ENCODE results near the gene FHIT. TPM values are rescaled to one million over a fixed set of nuclear protein-coding genes. Genes with fewer than 3 reads are reported as not detected.
A peak's percentile ranks its signal among the peaks of the same experiment; 100 is the strongest.

Gene FHIT
- total RNA-seq, 1 donor from 2014 or later = 11.7 TPM

- H3K36me3 Mint-ChIP-seq = no peaks in the 10 kb centered on the region
- H3K27ac Mint-ChIP-seq = no peak overlapping the region
- H3K4me1 Mint-ChIP-seq (ENCODE audit: unreplicated experiment) = peaks cover 16% of the 10 kb centered on the region
- H3K4me3 Mint-ChIP-seq = no peak overlapping the region
- no peaks in the 10 kb centered on the region for H3K9me3 Mint-ChIP-seq
- H3K27me3 Mint-ChIP-seq = peaks cover 4% of the 10 kb centered on the region
- TF ChIP-seq, protein P1, sequence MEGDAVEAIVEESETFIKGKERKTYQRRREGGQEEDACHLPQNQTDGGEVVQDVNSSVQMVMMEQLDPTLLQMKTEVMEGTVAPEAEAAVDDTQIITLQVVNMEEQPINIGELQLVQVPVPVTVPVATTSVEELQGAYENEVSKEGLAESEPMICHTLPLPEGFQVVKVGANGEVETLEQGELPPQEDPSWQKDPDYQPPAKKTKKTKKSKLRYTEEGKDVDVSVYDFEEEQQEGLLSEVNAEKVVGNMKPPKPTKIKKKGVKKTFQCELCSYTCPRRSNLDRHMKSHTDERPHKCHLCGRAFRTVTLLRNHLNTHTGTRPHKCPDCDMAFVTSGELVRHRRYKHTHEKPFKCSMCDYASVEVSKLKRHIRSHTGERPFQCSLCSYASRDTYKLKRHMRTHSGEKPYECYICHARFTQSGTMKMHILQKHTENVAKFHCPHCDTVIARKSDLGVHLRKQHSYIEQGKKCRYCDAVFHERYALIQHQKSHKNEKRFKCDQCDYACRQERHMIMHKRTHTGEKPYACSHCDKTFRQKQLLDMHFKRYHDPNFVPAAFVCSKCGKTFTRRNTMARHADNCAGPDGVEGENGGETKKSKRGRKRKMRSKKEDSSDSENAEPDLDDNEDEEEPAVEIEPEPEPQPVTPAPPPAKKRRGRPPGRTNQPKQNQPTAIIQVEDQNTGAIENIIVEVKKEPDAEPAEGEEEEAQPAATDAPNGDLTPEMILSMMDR (conservative IDR thresholded peaks at IDR 0.05) = no peak
- DNase-seq (ENCODE audit: extremely low spot score, unreplicated experiment) = no peak
Observed at GRCh38 chr3:60577601-60578000, 673.7 kb downstream of the FHIT start.

DNA sequence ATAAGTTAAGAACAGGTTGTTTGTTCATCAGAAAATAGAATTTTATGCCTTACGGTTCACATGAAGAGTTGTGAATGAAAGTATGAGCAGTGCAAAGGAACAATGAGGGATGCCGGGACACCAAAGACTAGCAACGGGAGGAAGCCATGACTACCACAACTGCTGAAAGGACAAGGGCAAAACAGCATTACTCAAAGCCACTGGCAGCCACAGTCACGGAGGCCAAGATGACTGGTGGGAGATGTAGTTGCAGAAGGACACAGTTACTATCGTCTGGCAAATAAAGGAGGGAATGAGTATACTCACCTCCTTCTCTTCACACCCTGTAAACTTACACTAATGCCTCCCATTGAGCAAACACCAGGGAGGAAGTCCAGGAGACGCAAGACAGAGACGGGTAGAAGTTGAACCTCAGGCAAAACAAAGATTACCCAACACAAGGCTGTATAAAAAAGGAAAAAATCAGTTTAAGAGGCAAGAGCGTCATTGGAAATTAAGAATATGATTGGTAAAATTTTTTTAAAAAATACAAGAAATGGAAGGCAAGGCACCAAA lies 675.5 kb downstream of the FHIT start:
- Mint-ChIP-seq H3K36me3 (no peaks in the 10 kb centered on the region), H3K4me1 (ENCODE audit: unreplicated experiment) (peaks cover 11% of the 10 kb centered on the region), H3K27me3 (peaks cover 4% of the 10 kb centered on the region), H3K27ac (no peak overlapping the region), H3K9me3 (no peaks in the 10 kb centered on the region), H3K4me3 (no peak overlapping the region)
- TF ChIP-seq, protein P1 (conservative IDR thresholded peaks at IDR 0.05) = no peak
- DNase-seq (ENCODE audit: extremely low spot score, unreplicated experiment) = no peak

- Mint-ChIP-seq H3K4me1 (ENCODE audit: unreplicated experiment) (peaks cover 11% of the 10 kb centered on the region), H3K27ac (peak overlapping the region; percentile 25), H3K9me3 (no peaks in the 10 kb centered on the region), H3K36me3 (no peaks in the 10 kb centered on the region), H3K4me3 (no peak overlapping the region), H3K27me3 (peaks cover 4% of the 10 kb centered on the region)
- no peak for DNase-seq (ENCODE audit: extremely low spot score, unreplicated experiment)
- TF ChIP-seq, protein P1 (conservative IDR thresholded peaks at IDR 0.05) = no peak
Observed at GRCh38 chr3:60574046-60574769, 677.0 kb downstream of the FHIT start.

GRCh38 chr3:60573494-60573893 lies 677.8 kb downstream of the FHIT start:
- Mint-ChIP-seq H3K9me3 (no peaks in the 10 kb centered on the region), H3K4me1 (ENCODE audit: unreplicated experiment) (peaks cover 11% of the 10 kb centered on the region), H3K27me3 (peaks cover 4% of the 10 kb centered on the region), H3K4me3 (no peak overlapping the region), H3K27ac (no peak overlapping the region), H3K36me3 (no peaks in the 10 kb centered on the region)
- TF ChIP-seq, protein P1 (conservative IDR thresholded peaks at IDR 0.05) = no peak
- no peak for DNase-seq (ENCODE audit: extremely low spot score, unreplicated experiment)

GRCh38 chr3:60571511-60571910 lies 679.7 kb downstream of the FHIT start:
- Mint-ChIP-seq H3K4me1 (ENCODE audit: unreplicated experiment) (peaks cover 11% of the 10 kb centered on the region), H3K36me3 (no peaks in the 10 kb centered on the region), H3K27ac (no peak overlapping the region), H3K27me3 (peaks cover 4% of the 10 kb centered on the region), H3K4me3 (no peak overlapping the region), H3K9me3 (no peaks in the 10 kb centered on the region)
- TF ChIP-seq, protein P1 (conservative IDR thresholded peaks at IDR 0.05) = no peak
- DNase-seq (ENCODE audit: extremely low spot score, unreplicated experiment) = no peak
